HCT116 (cell line): Measurements from ENCODE around the gene NEURL3. TPM values are rescaled to one million over a fixed set of nuclear protein-coding genes. Genes with fewer than 3 reads are reported as not detected.

Experiments used
- ATAC-seq: fragments of 200-7000 bp; cut with Tn5 transposase; 2 replicates; pipeline ENCODE4 v1.9.1; 2020; ENCODE audit warnings: mild to moderate bottlenecking, moderate library complexity
- BruUV-seq: library from RNA; stranded (reverse); fragments of 400-500 nt; replicated peaks from 2 replicates; lab custom pipeline; 2021; lab: Mats Ljungman, UMichigan
- CTCF ChIA-PET: fragments of 300-600 bp; sonication (Branson Sonifier 250); formaldehyde crosslinking; loops from one replicate; lab custom pipeline; 2021; ENCODE audit warnings: antibody characterized with exemption; lab: Charles Lee
- POLR2A ChIA-PET: fragments of 300-600, 350-600 bp; sonication (Branson Sonifier 250); formaldehyde crosslinking; loops from one replicate; lab custom pipeline; 2021; ENCODE audit warnings: antibody characterized with exemption; lab: Charles Lee
- RAD21 ChIA-PET, 2 experiments: fragments of 300-600 bp; sonication (Branson Sonifier 250); formaldehyde crosslinking; loops; one replicate each; lab custom pipeline; 2023; ENCODE audit warnings: low total read pairs in 2 of 2; ENCODE audit not compliant: uncharacterized antibody in 2 of 2, unreplicated experiment in 2 of 2, low non-redundant PET in 1 of 2; lab: Charles Lee
- DNase-seq: peaks from one replicate; pipeline ENCODE4 v3.0.0-alpha.2; 2010; ENCODE audit warnings: low read depth, low spot score
- H2AFZ ChIP-seq: fragments of 200-600 bp; shearing (Covaris generic), sonication (generic); 2 replicates; pipeline ENCODE4 v1.6.1; 2017; ENCODE audit warnings: low read depth, mixed run types, mixed read lengths, antibody characterized with exemption, low read length; ENCODE audit not compliant: poor library complexity, severe bottlenecking
- H3K27ac ChIP-seq: 2 replicates; pipeline ENCODE4 v1.5.1; 2012; ENCODE audit warnings: low read depth, low read length
- H3K27me3 ChIP-seq: fragments of 200-600 bp; sonication (generic); 2 replicates; pipeline ENCODE4 v1.6.1; 2016; ENCODE audit warnings: mixed run types, low read length, mixed read lengths; ENCODE audit not compliant: insufficient read depth
- H3K36me3 ChIP-seq, 2 experiments: fragments of 200-500 bp in 1 of 2; fragments of 200-600 bp in 1 of 2; sonication (Bioruptor generic) in 1 of 2; sonication (generic) in 1 of 2; 2 replicates each; pipeline versions ENCODE4 v1.5.1 to v1.6.1; 2014 to 2016; ENCODE audit warnings: low read length in 2 of 2, inconsistent platforms in 1 of 2, mixed read lengths in 1 of 2, mixed run types in 1 of 2; ENCODE audit not compliant: insufficient read depth in 2 of 2, control insufficient read depth in 1 of 2
- H3K4me1 ChIP-seq, 2 experiments: fragments of 200-600 bp in 1 of 2; sonication (generic) in 1 of 2; 2 replicates each; pipeline versions ENCODE4 v1.5.1 to v1.6.1; 2012 to 2017; ENCODE audit warnings: low read length in 2 of 2, inconsistent platforms in 1 of 2, mild to moderate bottlenecking in 1 of 2, mixed read lengths in 1 of 2, mixed run types in 1 of 2, moderate library complexity in 1 of 2; ENCODE audit not compliant: insufficient read depth in 2 of 2, control insufficient read depth in 1 of 2
- H3K4me2 ChIP-seq: fragments of 200-600 bp; sonication (generic); 2 replicates; pipeline ENCODE4 v1.6.1; 2017; ENCODE audit warnings: mixed run types, low read length, mixed read lengths
- H3K4me3 ChIP-seq, 2 experiments: fragments of 200-600 bp in 1 of 2; sonication (generic) in 1 of 2; replicated peaks in 1 of 2; 2 replicates each; pipeline ENCODE4 v1.5.1; 2011 to 2016; ENCODE audit warnings: low read length in 2 of 2, control low read depth in 1 of 2, low read depth in 1 of 2, mild to moderate bottlenecking in 1 of 2, mixed read lengths in 1 of 2, mixed run types in 1 of 2
- H3K79me2 ChIP-seq: fragments of 200-600 bp; sonication (generic); 2 replicates; pipeline ENCODE4 v1.6.1; 2017; ENCODE audit warnings: mild to moderate bottlenecking, mixed run types, low read length, moderate library complexity, mixed read lengths; ENCODE audit not compliant: insufficient read depth
- H3K9ac ChIP-seq: fragments of 200-600 bp; sonication (generic); 2 replicates; pipeline ENCODE4 v1.6.1; 2016; ENCODE audit warnings: low read length, mixed read lengths
- H3K9me2 ChIP-seq: fragments of 200-600 bp; sonication (generic), shearing (Covaris generic); 2 replicates; pipeline ENCODE4 v1.6.1; 2017; ENCODE audit warnings: mixed run types, mild to moderate bottlenecking, moderate library complexity; ENCODE audit not compliant: insufficient read depth
- H3K9me3 ChIP-seq, 2 experiments: fragments of 200-500 bp in 1 of 2; fragments of 200-600 bp in 1 of 2; sonication (Bioruptor generic) in 1 of 2; sonication (generic) in 1 of 2; 2 replicates each; pipeline ENCODE4 v1.6.1; 2014 to 2017; ENCODE audit warnings: low read length in 2 of 2, mixed read lengths in 2 of 2, inconsistent platforms in 1 of 2, low read depth in 1 of 2, mild to moderate bottlenecking in 1 of 2, mixed run types in 1 of 2, moderate library complexity in 1 of 2; ENCODE audit not compliant: control insufficient read depth in 1 of 2, insufficient read depth in 1 of 2
- H4K20me1 ChIP-seq: fragments of 200-600 bp; sonication (generic), shearing (Covaris generic); 2 replicates; pipeline ENCODE4 v1.6.1; 2017; ENCODE audit warnings: mixed run types, mild to moderate bottlenecking, moderate library complexity; ENCODE audit not compliant: insufficient read depth
- CBX3 ChIP-seq: IDR thresholded peaks from 2 replicates; pipeline ENCODE4 v1.6.1; 2012; ENCODE audit warnings: low read depth
- CEBPB ChIP-seq: IDR thresholded peaks from 2 replicates; pipeline ENCODE4 v1.6.1; 2012; ENCODE audit warnings: low read depth
- EGR1 ChIP-seq: IDR thresholded peaks from 2 replicates; pipeline ENCODE4 v1.6.1; 2012; ENCODE audit warnings: low read depth
- ELF1 ChIP-seq: IDR thresholded peaks from 2 replicates; pipeline ENCODE4 v1.6.1; 2012; ENCODE audit warnings: low read depth, borderline replicate concordance
- EZH2 ChIP-seq: fragments of 200-600 bp; sonication (generic); IDR thresholded peaks from 2 replicates; pipeline ENCODE4 v1.6.1; 2017; ENCODE audit warnings: antibody characterized with exemption, mixed run types
- EZH2phosphoT487 ChIP-seq: fragments of 200-600 bp; IDR thresholded peaks from 2 replicates; pipeline ENCODE4 v1.6.1; 2018; ENCODE audit warnings: antibody characterized with exemption, borderline replicate concordance
- FOSL1 ChIP-seq: IDR thresholded peaks from 2 replicates; pipeline ENCODE4 v1.6.1; 2012; ENCODE audit warnings: low read depth
- JUND ChIP-seq: IDR thresholded peaks from 2 replicates; pipeline ENCODE4 v1.6.1; 2012
- POLR2A ChIP-seq: IDR thresholded peaks from 2 replicates; pipeline ENCODE4 v1.7.0; 2011; ENCODE audit warnings: borderline replicate concordance; ENCODE audit not compliant: insufficient read depth, insufficient read length; ENCODE audit errors: extremely low read depth
- RAD21 ChIP-seq: IDR thresholded peaks from 2 replicates; pipeline ENCODE4 v1.6.1; 2012; ENCODE audit warnings: low read depth, mild to moderate bottlenecking
- SIN3A ChIP-seq: IDR thresholded peaks from 2 replicates; pipeline ENCODE4 v1.6.1; 2012; ENCODE audit warnings: low read depth
- SP1 ChIP-seq: IDR thresholded peaks from 2 replicates; pipeline ENCODE4 v1.6.1; 2012; ENCODE audit warnings: low read depth
- SRF ChIP-seq: IDR thresholded peaks from 2 replicates; pipeline ENCODE4 v1.6.1; 2012; ENCODE audit warnings: low read depth
- TCF7L2 ChIP-seq: IDR thresholded peaks from 2 replicates; pipeline ENCODE4 v1.7.0; 2011; ENCODE audit warnings: borderline replicate concordance, inconsistent platforms; ENCODE audit not compliant: insufficient read depth, insufficient read length; ENCODE audit errors: extremely low read depth
- ZBTB33 ChIP-seq: IDR thresholded peaks from 2 replicates; pipeline ENCODE4 v1.6.1; 2011; ENCODE audit warnings: mild to moderate bottlenecking, low read length, moderate library complexity; ENCODE audit not compliant: insufficient replicate concordance; ENCODE audit errors: extremely low read depth
- ZFX ChIP-seq: fragments of 450-650 bp; IDR thresholded peaks from 2 replicates; pipeline ENCODE4 v1.6.1; 2017
- ZNF274 ChIP-seq: fragments of 200-500 bp; sonication (Bioruptor generic); IDR thresholded peaks from 2 replicates; pipeline ENCODE4 v1.6.1; 2014; ENCODE audit warnings: mild to moderate bottlenecking, low read depth, low read length, inconsistent platforms
- intact Hi-C: fragments of 100-400 bp; cut with micrococcal nuclease; formaldehyde crosslinking; loops from 2 replicates; pipeline ENCODE4 v1.10.0; 2022
- total RNA-seq: library from RNA; stranded (reverse); gene quantifications from one replicate; pipeline ENCODE4 v1.2.1, GENCODE V29; 2021; ENCODE audit not compliant: unreplicated experiment

The NEURL3 gene
- total RNA-seq, 1 experiment from 2014 or later = not detected

- no peaks in the 10 kb centered on the region for H3K9me2 ChIP-seq
- H3K36me3 ChIP-seq = no peaks in the 10 kb centered on the region
- no peaks in the 10 kb centered on the region for H3K79me2 ChIP-seq
- ChIA-PET RAD21 (no interaction called here), POLR2A (no interaction called here), CTCF (interaction anchor here (1.0 to 1.2 kb wide), 2 partner anchors 9 to 12 kb away, joined by 3 to 4 read pairs; no protein-coding TSS in a partner anchor)
- no TSS peak for BruUV-seq
- ATAC-seq = no peak
- H4K20me1 ChIP-seq = no peaks in the 10 kb centered on the region
- H2AFZ ChIP-seq = no peak overlapping the region
- no peaks in the 10 kb centered on the region for H3K9me3 ChIP-seq
- no peak overlapping the region for H3K9ac ChIP-seq
- peaks cover 9 to 25% of the 10 kb centered on the region in 2 experiments; a peak in 3 of 4 replicates for H3K4me1 ChIP-seq
- H3K4me2 ChIP-seq = no peak overlapping the region
- H3K4me3 ChIP-seq = no peak overlapping the region
- DNase-seq = no peak
- no peaks in the 10 kb centered on the region for H3K27me3 ChIP-seq
- H3K27ac ChIP-seq = no peak overlapping the region
- TF ChIP-seq ZBTB33 (no peak), EZH2phosphoT487 (no peak), RAD21 (no peak), ZFX (no peak), ZNF274 (no peak), TCF7L2 (no peak), CBX3 (no peak), JUND (no peak), CEBPB (no peak), EGR1 (no peak), SRF (no peak), SP1 (no peak), SIN3A (no peak), ELF1 (no peak), FOSL1 (no peak), POLR2A (no peak), EZH2 (no peak)
- TF ChIP-seq, all 23 proteins: peak for 0
- intact Hi-C loops = no loop called here
These were observed 42.6 kb upstream of the NEURL3 start for GRCh38 chr2:96547731-96548171.
